Progenitor cell of endocrine pancreas (in vitro differentiated cells): ENCODE data around the gene LGALS3BP. TPM values are rescaled to one million over a fixed set of nuclear protein-coding genes. Genes with fewer than 3 reads are reported as not detected.

ENCODE experiments used
- DNase-seq: peaks from one replicate; pipeline ENCODE4 v3.0.0; 2021; ENCODE audit warnings: low spot score; ENCODE audit not compliant: unreplicated experiment
- H3K27ac Mint-ChIP-seq: 2 replicates; pipeline ENCODE4 v1.8.0; 2021; ENCODE audit warnings: mild to moderate bottlenecking, moderate library complexity, mixed read lengths
- H3K27me3 Mint-ChIP-seq: 2 replicates; pipeline ENCODE4 v1.8.0; 2021; ENCODE audit warnings: mixed read lengths
- H3K36me3 Mint-ChIP-seq: 2 replicates; pipeline ENCODE4 v1.8.0; 2022; ENCODE audit warnings: mixed read lengths; ENCODE audit not compliant: insufficient read depth
- H3K4me1 Mint-ChIP-seq: 2 replicates; pipeline ENCODE4 v1.8.0; 2021; ENCODE audit warnings: low read depth, mixed read lengths
- H3K4me3 Mint-ChIP-seq: 2 replicates; pipeline ENCODE4 v1.8.0; 2021; ENCODE audit warnings: low read depth, mild to moderate bottlenecking, moderate library complexity, mixed read lengths
- H3K9me3 Mint-ChIP-seq: 2 replicates; pipeline ENCODE4 v1.8.0; 2021; ENCODE audit warnings: low read depth, mixed read lengths
- CTCF ChIP-seq: fragments of 200-600 bp; sonication (generic); IDR thresholded peaks from one replicate; pipeline ENCODE4 v1.5.0; 2021; ENCODE audit warnings: antibody characterized with exemption, mild to moderate bottlenecking; ENCODE audit not compliant: unreplicated experiment
- total RNA-seq: library from RNA; stranded (reverse); gene quantifications from 2 replicates; pipeline ENCODE4 v1.2.1, GENCODE V29; 2021

LGALS3BP gene
- total RNA-seq, 1 donor from 2014 or later: 72.5 TPM

- H3K9me3 Mint-ChIP-seq: no peaks in the 10 kb centered on the region
- H3K4me1 Mint-ChIP-seq: peaks cover 2% of the 10 kb centered on the region
- DNase-seq: peak; percentile 67
- H3K36me3 Mint-ChIP-seq: no peaks in the 10 kb centered on the region
- TF ChIP-seq CTCF: peak; percentile 88
- H3K4me3 Mint-ChIP-seq: no peak overlapping the region
- peak overlapping the region; percentile 38 for H3K27ac Mint-ChIP-seq
- H3K27me3 Mint-ChIP-seq: peaks cover 2% of the 10 kb centered on the region
Measured at GRCh38 chr17:78970834-78971755, 8.6 kb downstream of the LGALS3BP start.

- peaks cover 2% of the 10 kb centered on the region for H3K27me3 Mint-ChIP-seq
- H3K36me3 Mint-ChIP-seq: no peaks in the 10 kb centered on the region
- DNase-seq: no peak
- TF ChIP-seq CTCF: no peak
- H3K27ac Mint-ChIP-seq: no peak overlapping the region
- H3K4me1 Mint-ChIP-seq: peaks cover 2% of the 10 kb centered on the region
- H3K4me3 Mint-ChIP-seq: no peak overlapping the region
- no peaks in the 10 kb centered on the region for H3K9me3 Mint-ChIP-seq
Measured at GRCh38 chr17:78969865-78970264, 9.9 kb downstream of the LGALS3BP start.

DNA sequence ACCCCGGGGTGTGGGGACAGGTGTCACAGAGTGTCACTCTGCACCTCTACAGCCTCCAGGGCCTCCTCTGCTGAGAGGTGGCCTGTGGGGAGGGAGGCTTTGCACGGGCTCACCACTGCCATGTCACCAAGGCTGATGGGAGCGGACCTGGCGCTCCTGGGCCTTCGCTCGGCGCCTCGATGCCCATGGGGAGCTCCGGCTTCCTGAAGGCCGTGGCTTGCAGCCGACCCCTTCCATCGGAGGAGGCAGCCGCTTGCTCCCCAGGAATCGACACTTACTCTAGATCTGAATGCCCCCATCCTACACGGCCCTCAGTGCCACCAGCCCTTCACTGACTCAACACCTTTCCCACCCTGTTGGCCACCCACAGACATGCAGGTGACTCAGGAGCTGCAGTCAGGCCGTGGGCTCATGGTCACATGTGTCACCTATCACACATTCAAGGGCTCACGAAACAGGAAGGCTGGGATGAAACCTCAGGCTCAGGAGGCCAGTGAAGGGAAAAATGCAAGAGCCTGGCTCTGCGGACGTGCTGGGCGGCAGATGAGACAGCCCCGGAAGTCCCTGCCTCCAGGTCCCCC lies 11.9 kb downstream of the LGALS3BP start:
- no peaks in the 10 kb centered on the region for H3K36me3 Mint-ChIP-seq
- no peak for TF ChIP-seq CTCF
- no peak for DNase-seq
- no peak overlapping the region for H3K27ac Mint-ChIP-seq
- H3K27me3 Mint-ChIP-seq: peaks cover 2% of the 10 kb centered on the region
- no peaks in the 10 kb centered on the region for H3K9me3 Mint-ChIP-seq
- peaks cover 2% of the 10 kb centered on the region for H3K4me1 Mint-ChIP-seq
- no peak overlapping the region for H3K4me3 Mint-ChIP-seq

GRCh38 chr17:78966910-78967600 lies 12.7 kb downstream of the LGALS3BP start:
- no peaks in the 10 kb centered on the region for H3K36me3 Mint-ChIP-seq
- H3K27ac Mint-ChIP-seq: no peak overlapping the region
- no peak for TF ChIP-seq CTCF
- H3K4me1 Mint-ChIP-seq: peaks cover 2% of the 10 kb centered on the region
- no peak overlapping the region for H3K4me3 Mint-ChIP-seq
- no peaks in the 10 kb centered on the region for H3K9me3 Mint-ChIP-seq
- peaks cover 2% of the 10 kb centered on the region for H3K27me3 Mint-ChIP-seq
- DNase-seq: no peak

GRCh38 chr17:78966123-78966813 lies 13.5 kb downstream of the LGALS3BP start:
- Mint-ChIP-seq H3K27ac (no peak overlapping the region), H3K36me3 (no peaks in the 10 kb centered on the region), H3K4me1 (no peaks in the 10 kb centered on the region), H3K9me3 (no peaks in the 10 kb centered on the region), H3K4me3 (no peak overlapping the region), H3K27me3 (no peaks in the 10 kb centered on the region)
- DNase-seq: no peak
- no peak for TF ChIP-seq CTCF
